GM12891 (cell line): ENCODE results near the gene POU2F2. TPM values are rescaled to one million over a fixed set of nuclear protein-coding genes. Genes with fewer than 3 reads are reported as not detected.

Experiments
- DNase-seq: peaks from one replicate; pipeline ENCODE4 v3.0.0; 2011; ENCODE audit warnings: low spot score; ENCODE audit not compliant: insufficient read length
- FAIRE-seq: peaks from 2 replicates; lab custom pipeline; 2011; peaks lifted over from hg19 to GRCh38; lab: Jason Lieb, UNC
- PAX5 ChIP-seq: IDR thresholded peaks from 2 replicates; pipeline ENCODE4 v1.6.1; 2011; ENCODE audit warnings: low read length, moderate library complexity, mild to moderate bottlenecking; ENCODE audit not compliant: insufficient read depth, severe bottlenecking
- POLR2A ChIP-seq: IDR thresholded peaks from 2 replicates; pipeline ENCODE4 v1.6.1; 2011; ENCODE audit warnings: low read depth, low read length, control low read depth
- POLR2AphosphoS5 ChIP-seq: IDR thresholded peaks from 2 replicates; pipeline ENCODE4 v1.6.1; 2011; ENCODE audit warnings: low read depth, low read length, control low read depth
- POU2F2 ChIP-seq: IDR thresholded peaks from 2 replicates; pipeline ENCODE4 v1.6.1; 2011; ENCODE audit warnings: low read depth, mild to moderate bottlenecking, control low read depth, low read length, moderate library complexity
- SPI1 ChIP-seq: IDR thresholded peaks from 2 replicates; pipeline ENCODE4 v1.6.1; 2011; ENCODE audit warnings: low read depth, low read length, control low read depth
- TAF1 ChIP-seq: IDR thresholded peaks from 2 replicates; pipeline ENCODE4 v1.6.1; 2011; ENCODE audit warnings: low read depth, low read length, control low read depth
- polyA plus RNA-seq: library from polyadenylated mRNA; unstranded; fragments of >200 nt; gene quantifications from one replicate; pipeline ENCODE4 v1.2.1, GENCODE V29; 2012; ENCODE audit warnings: low read depth, missing spikeins, inconsistent platforms; ENCODE audit not compliant: missing spikeins

POU2F2 gene
- 33.8 TPM for polyA plus RNA-seq

DNA sequence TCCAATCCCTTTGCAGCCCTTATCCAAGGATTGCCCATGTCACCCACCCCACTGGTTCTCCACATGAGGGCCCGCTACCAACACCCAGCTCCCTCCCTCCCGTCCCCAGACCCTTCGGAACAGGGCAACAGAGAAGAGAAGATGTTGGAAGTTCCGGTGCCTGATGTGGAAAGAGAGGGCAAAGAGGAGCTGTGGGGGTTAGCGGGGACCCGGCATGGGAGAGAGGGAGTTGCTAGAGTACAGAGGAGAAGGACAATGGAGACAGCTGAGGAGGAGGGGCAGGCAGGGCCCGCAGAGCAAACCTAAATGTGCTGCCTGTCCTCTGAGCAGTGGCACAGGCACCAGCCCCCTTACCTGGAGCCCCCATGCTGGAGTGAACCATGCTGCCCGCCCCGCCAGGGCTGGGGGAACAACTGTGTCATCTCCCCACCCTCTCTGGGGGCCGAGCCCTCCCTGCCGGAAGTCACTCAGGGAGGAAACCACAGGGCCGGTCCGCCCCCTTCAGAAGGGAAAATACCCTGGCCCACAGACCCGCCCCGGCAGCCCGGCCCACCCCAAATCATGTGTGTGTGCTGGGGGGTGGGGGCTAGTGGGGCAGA is at the start of gene POU2F2:
Gene POU2F2 (minus strand): TSS at position 417 of the 599 bp plus-strand sequence. CDS start 35 bp downstream, at position 382.
- no peak for FAIRE-seq
- DNase-seq = peak; percentile 78
- TF ChIP-seq POLR2AphosphoS5 = no peak; the same call in 1 of the 2 replicates
- peak; percentile 31; the same call in 1 of the 2 replicates for TF ChIP-seq POLR2A

DNA sequence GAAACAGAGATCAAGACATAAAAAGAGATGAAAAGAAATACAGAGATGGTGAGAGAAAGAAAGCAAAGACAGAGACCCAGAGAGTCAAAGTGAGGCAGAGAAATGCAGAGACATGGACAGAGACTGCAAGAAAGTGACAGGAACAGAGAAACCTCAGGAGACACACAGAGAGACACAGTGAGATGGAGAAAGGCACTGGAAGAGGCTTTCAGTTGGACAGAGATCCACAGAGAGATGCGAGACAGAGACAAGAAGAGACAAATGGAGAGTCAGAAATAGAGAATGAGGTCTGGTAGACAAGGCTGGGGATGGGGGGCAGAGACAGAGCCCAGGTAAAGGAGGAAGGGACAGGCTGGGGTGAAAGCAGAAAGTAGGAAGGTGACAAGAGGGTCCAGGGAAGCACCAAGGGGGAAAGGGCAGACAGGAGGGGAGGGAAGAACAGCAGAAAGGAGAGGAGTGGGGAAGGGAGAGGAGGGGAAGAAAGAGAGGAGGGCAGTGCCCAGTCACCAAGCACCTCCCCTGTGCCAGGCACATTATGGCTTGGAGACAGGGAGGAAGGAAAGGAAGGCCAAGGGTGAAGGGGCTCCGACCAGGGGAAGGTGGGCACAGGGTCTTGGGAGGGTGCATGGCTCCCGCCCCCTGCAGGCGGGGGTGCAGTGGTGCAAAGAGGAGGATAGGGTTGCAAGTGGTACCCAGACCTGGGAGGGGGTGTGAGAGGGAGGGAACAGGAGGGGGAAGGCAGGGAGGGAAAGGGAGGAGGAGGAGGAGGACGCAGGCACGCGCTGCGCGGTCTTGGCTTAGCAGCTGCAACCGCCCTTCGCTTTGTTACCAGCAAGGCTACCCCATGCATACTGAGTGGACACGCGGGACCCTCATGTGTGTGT is 46.8 kb upstream of the POU2F2 start:
- FAIRE-seq = no peak
- TF ChIP-seq POU2F2 (no peak), POLR2A (no peak), PAX5 (no peak), SPI1 (no peak), POLR2AphosphoS5 (no peak), TAF1 (no peak)
- DNase-seq = no peak

DNA sequence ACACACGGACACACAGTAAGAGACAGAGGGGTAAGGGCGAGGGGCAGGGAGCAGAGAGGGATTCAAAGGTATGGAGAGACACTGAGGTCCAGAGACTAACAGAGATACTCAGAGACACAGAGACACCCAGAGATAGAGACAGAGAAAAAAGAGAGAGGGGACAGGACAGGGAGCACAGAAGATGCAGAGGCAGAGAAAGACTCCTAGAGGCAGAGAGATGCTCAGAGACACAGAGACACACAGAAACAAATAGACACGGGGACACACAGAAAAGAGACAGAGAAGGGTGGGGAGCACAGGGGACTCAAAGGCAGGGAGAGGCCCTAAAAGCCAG is 45.4 kb upstream of the POU2F2 start:
- DNase-seq = no peak
- FAIRE-seq = no peak
- no peak for TF ChIP-seq POLR2A

DNA sequence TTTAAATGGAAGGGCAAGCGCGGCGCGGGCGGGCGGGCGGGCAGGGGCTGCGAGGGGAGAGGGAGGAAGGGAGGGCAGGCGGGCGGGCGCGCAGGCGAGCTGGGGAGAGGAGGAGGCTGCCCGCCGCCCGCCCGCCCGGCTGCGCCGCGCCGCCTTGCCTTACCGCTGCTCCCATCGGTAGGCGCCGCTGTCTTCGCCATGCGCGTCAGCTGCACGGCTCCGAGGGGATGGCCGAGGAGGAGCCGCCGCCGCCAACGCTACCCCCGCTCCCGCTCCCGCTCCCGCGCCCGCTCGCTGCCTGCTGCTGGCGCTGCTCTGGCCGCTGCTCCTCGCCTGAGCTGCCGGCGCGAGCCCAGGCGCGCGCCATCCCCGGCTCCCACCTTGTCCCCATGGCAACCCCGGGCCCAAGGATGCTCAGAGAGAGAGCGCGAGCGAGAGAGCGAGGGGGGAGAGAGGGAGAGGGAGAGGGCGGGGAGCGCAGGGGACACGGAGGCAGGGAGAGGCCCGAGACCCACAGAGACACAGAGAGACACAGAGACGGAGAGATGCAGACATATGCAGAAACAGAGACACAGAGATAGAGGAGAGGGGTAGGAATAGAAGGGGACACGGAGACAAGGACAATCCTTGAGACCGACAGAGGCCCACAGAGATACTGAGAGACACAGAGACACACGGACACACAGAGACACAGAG is 44.9 kb upstream of the POU2F2 start:
- FAIRE-seq = peak; percentile 95
- peak; percentile 71 for DNase-seq
- TF ChIP-seq POU2F2 = no peak
- TF ChIP-seq PAX5 = no peak
- no peak for TF ChIP-seq POLR2AphosphoS5
- TF ChIP-seq POLR2A = no peak
- TF ChIP-seq SPI1 = no peak
- TF ChIP-seq TAF1 = no peak

DNA sequence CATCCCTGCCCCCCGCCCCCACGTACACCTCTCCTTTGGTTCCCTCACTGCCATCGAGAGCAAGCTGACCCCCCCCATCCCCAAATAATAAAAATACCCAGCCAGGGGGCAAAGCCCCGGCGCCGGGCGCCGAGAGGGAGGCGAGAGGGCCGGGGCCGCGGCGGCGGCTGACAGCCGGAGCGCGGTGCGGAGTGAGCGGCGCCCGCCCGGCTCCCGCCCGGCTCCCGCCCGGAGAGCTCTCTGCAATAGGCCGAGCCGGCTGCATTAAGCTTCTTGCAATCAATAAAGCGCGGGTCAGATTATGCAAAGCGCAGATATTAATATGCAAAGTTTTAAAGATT is 44.4 kb upstream of the POU2F2 start:
- FAIRE-seq (no peak), DNase-seq (no peak)
- TF ChIP-seq SPI1 (no peak), POLR2AphosphoS5 (no peak), TAF1 (no peak), POLR2A (no peak), PAX5 (no peak), POU2F2 (no peak)

DNA sequence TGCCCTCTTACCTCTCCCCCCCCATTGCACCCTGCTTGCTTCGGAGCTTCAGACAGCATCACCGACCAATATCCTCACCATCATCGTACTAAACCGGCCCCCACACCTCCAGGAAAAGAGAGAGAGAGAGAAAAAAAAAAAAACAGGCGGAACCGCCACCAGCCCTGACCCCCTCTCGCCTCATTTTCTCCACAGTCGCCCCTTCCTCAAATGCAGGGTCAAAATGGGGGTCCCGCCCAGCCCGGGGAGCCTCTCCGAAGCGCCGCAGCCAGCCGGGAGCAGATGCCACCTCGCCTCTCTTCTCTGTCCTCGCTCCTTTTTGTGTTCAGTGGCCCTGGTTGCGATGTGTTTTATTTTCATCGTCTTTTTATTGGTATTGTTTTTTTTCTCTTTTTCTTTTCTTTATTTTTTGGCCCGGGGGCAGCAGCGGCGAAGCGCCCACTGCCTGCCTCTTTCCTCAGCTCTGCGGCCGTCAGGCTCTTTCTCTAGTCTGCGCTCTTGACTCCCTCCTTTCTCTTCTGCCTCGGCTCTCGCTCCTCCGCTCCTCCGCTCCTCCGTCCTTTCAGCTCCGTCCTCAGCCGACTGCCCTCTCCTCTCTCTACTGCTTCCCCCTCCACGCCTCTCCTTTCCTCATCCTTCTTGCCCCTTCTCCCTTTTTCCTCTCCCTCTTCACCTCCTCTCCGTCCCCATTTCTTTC is 43.9 kb upstream of the POU2F2 start:
- FAIRE-seq (no peak), DNase-seq (no peak)
- no peak for TF ChIP-seq POLR2A
- no peak for TF ChIP-seq SPI1
- no peak for TF ChIP-seq POLR2AphosphoS5
- no peak for TF ChIP-seq TAF1
- no peak for TF ChIP-seq POU2F2
- TF ChIP-seq PAX5 = no peak

DNA sequence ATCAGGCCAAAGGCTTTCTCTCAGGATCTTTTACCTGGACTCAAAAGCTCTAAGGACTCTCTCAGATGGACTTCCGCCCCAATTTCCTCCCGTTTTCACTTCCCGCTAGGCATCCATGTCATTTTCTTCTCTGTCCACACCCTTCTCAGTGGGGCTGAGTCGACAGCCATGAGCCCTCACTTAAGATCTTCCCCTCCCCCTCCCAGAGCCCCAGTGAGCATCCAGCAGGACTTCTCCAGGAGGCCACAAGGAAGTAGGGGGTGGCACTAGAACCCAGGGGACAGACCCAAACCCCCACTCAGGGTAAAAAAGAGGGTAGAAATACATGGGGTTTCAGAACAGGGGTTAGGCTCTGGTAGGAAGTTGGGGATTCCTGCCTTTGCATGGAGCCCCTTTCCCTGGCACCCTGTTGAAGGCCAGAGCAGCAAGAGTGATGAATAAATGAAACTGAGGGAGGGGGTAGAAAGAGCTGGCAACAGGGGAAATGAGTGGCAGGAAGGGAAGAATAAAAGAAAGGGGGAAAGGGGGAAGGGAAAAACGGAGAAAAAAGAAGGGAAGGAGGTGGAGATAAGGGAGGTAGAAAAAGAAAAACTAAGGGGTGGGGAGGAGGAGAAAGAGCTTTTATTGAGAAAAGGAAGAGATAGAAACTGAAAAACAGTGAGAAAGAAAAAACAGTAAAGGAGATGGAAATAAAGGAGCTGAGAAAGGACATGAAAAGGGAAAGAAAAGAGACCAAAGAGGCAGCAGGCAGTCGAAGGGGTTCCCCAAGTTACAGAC is 42.9 kb upstream of the POU2F2 start:
- FAIRE-seq (no peak), DNase-seq (no peak)
- TF ChIP-seq TAF1 = no peak
- no peak for TF ChIP-seq SPI1
- TF ChIP-seq PAX5 = no peak
- TF ChIP-seq POU2F2 = no peak
- TF ChIP-seq POLR2AphosphoS5 = no peak
- no peak for TF ChIP-seq POLR2A

DNA sequence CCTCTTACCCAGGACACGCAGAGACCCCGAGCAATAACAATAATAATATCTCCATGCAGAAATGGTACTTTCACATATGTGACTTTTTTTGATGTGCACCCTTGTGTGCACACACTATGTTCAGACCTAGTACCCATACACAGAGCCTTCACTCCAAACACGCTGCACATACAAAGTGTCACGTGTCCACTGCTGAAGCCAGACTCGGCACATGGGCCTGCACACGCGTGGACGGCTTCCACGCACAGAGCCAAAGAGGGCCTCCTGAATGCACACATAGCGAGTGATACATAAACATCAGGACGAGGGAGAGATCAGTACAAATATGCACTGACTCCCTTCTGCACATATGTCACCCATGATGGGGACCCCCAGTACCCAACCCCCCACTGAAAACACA is 41.9 kb upstream of the POU2F2 start:
- no peak for TF ChIP-seq SPI1
- TF ChIP-seq TAF1 = no peak
- no peak for TF ChIP-seq PAX5
- TF ChIP-seq POLR2A = no peak
- TF ChIP-seq POLR2AphosphoS5 = no peak
- no peak for TF ChIP-seq POU2F2
- no peak for DNase-seq
- FAIRE-seq = no peak

DNA sequence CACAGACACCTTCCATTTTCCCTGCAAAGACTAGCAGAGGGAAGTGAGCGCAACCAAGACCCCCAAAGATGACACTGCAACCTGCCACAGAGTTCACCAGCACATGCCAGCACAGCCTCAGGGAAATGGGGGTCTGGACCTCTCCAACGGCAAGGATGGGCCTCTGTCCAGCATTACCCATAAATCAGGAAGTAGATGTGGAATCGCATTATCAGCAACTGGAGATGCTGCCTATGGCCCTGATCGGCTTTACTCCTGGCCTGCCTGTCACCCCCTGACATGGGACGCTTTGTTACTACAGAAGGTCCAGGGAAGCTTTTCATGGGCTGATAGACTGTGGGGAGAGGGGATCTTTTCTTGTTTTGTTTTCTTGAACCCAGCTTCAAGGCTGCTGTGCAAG is 41.4 kb upstream of the POU2F2 start:
- FAIRE-seq = no peak
- TF ChIP-seq TAF1 = no peak
- no peak for TF ChIP-seq SPI1
- no peak for TF ChIP-seq POLR2AphosphoS5
- no peak for TF ChIP-seq POU2F2
- TF ChIP-seq POLR2A = no peak
- TF ChIP-seq PAX5 = no peak
- DNase-seq = no peak
